GM10266 (cell line): ENCODE results near the gene RIMBP2.

Source experiments
- DNase-seq: peaks from one replicate; pipeline ENCODE4 v3.0.0; 2012; ENCODE audit errors: extremely low spot score
- CTCF ChIP-seq: IDR thresholded peaks from 2 replicates; pipeline ENCODE4 v1.5.1; 2012; ENCODE audit warnings: mild to moderate bottlenecking, low read depth; ENCODE audit not compliant: control insufficient read depth, insufficient read depth; ENCODE audit errors: missing control alignments

Gene RIMBP2

GRCh38 chr12:130636370-130636769, 79.7 kb downstream of the RIMBP2 start:
- no peak for TF ChIP-seq CTCF
- DNase-seq, result no peak

- no peak for DNase-seq
- no peak for TF ChIP-seq CTCF
These were observed 81.2 kb downstream of the RIMBP2 start for GRCh38 chr12:130634866-130635265.

- DNase-seq, result no peak
- no peak for TF ChIP-seq CTCF
These were observed 82.3 kb downstream of the RIMBP2 start for GRCh38 chr12:130633771-130634170.

DNA sequence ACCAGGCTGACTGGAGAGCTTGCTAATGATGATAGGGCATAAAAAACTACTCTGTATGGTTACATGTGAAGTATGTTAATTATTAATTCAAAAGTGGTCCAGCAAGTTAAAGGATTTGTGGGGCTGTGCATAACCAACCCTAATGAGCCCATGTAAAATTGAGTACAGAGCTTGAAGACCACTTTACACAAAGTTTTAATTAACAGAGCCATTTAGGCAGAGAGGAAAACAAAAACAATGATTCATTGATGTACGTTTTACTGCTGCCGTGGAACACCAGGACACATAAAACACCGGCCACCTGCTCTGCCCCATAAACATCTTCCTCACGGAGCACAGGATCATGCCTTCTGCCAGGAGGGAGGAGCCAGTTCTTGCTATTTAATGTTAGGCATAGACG, 83.5 kb downstream of the RIMBP2 start:
- TF ChIP-seq CTCF, result no peak
- DNase-seq, result no peak

- DNase-seq, result no peak
- no peak for TF ChIP-seq CTCF
These were observed 87.8 kb downstream of the RIMBP2 start for GRCh38 chr12:130628304-130628703.

GRCh38 chr12:130627175-130627574, 88.9 kb downstream of the RIMBP2 start:
- DNase-seq, result no peak
- TF ChIP-seq CTCF, result no peak

DNA sequence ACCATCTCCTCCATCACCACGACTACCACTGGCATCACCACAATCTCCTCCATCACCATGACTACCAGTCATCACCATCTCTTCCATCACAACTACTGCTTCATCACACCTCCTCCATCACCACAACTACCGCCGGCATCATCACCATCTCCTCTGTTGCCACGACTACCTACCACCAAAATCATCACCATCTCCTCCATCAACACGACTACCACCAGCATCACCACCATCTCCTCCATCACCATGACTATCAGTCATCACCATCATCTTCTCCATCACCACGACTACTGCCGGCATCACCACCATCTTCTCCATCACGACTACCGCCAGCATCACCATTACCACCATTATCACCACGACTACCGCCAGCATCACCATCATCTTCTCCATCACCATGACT, 89.5 kb downstream of the RIMBP2 start:
- TF ChIP-seq CTCF, result no peak
- no peak for DNase-seq
